OCI-LY7 (cell line): ENCODE measurements around the gene EGFLAM.

Experiments
- EZH2phosphoT487 ChIP-seq: fragments of 200-600 bp; sonication (generic); IDR thresholded peaks from 2 replicates; pipeline ENCODE4 v1.6.1; 2018; ENCODE audit warnings: low read depth, borderline replicate concordance, mild to moderate bottlenecking, mixed run types, antibody characterized with exemption, low read length, moderate library complexity, mixed read lengths
- TF ChIP-seq, protein P1 (sequence below): fragments of 200-600 bp; sonication (generic); conservative IDR thresholded peaks from 2 replicates; pipeline ENCODE4 v1.5.1; 2014; ENCODE audit warnings: mild to moderate bottlenecking, antibody characterized with exemption, low read length, moderate library complexity, mixed read lengths

- TF ChIP-seq, protein P1, sequence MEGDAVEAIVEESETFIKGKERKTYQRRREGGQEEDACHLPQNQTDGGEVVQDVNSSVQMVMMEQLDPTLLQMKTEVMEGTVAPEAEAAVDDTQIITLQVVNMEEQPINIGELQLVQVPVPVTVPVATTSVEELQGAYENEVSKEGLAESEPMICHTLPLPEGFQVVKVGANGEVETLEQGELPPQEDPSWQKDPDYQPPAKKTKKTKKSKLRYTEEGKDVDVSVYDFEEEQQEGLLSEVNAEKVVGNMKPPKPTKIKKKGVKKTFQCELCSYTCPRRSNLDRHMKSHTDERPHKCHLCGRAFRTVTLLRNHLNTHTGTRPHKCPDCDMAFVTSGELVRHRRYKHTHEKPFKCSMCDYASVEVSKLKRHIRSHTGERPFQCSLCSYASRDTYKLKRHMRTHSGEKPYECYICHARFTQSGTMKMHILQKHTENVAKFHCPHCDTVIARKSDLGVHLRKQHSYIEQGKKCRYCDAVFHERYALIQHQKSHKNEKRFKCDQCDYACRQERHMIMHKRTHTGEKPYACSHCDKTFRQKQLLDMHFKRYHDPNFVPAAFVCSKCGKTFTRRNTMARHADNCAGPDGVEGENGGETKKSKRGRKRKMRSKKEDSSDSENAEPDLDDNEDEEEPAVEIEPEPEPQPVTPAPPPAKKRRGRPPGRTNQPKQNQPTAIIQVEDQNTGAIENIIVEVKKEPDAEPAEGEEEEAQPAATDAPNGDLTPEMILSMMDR: no peak
- no peak for TF ChIP-seq EZH2phosphoT487
Observed at GRCh38 chr5:38458174-38458573, 199.8 kb downstream of the EGFLAM start.
